ENCODE measurements around the gene RBM38. TPM values are rescaled to one million over a fixed set of nuclear protein-coding genes. Genes with fewer than 3 reads are reported as not detected.

Gene RBM38
- total and polyA plus RNA-seq, 9 donors = 31.7 to 63.7 (median 55.2) TPM

DNA sequence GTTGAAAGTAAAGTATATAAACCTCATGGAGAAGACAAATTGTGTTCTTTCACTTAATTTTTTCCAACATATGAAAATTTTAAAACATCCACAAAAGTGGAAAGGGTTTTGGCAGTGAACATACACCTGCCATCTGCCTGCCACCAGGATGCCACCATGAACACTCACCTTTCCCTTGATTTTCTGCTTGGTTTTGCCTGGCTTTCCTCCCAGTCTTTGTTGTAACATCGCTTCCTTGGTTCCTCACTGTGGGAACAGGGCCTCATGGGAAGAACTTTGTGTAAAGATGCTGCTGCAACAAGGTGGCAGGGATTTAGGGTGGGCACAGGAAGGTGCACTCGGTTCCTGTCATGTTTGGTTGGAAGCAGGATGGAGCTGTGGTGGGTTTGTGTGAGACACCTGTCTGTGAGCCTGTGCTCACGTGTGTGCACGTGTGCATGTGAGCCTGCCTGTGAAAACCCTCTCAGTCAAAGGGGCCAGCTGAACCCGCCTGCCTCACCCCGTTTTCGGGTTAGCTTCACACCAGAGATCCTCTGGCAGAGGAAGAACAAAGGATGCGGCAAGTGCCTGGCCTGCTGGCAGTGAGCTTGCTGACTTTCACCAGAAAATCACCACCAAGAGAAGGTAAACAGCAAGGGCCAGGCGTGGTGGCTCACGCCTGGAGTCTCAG lies 11.0 kb upstream of the RBM38 start:
- Histone ChIP-seq H3K36me3 (ENCODE audit: control insufficient read depth, insufficient read depth, low read length) (peaks cover 51% of the 10 kb centered on the region), H3K27me3 (ENCODE audit: control insufficient read depth, insufficient read depth, low read length) (no peaks in the 10 kb centered on the region), H3K4me1 (ENCODE audit: control insufficient read depth, insufficient read depth, low read length) (no peaks in the 10 kb centered on the region), H3K9me3 (replicated peaks; ENCODE audit: control insufficient read depth, low read depth, low read length) (no peaks in the 10 kb centered on the region), H3K4me3 (ENCODE audit: low read length) (no peak overlapping the region), H3K27ac (ENCODE audit: low read length) (no peak overlapping the region)
- DNase-seq = no peak
- 86% methylated on average over 8 of the region's 10 CpGs for WGBS (ENCODE audit: insufficient coverage)

DNA sequence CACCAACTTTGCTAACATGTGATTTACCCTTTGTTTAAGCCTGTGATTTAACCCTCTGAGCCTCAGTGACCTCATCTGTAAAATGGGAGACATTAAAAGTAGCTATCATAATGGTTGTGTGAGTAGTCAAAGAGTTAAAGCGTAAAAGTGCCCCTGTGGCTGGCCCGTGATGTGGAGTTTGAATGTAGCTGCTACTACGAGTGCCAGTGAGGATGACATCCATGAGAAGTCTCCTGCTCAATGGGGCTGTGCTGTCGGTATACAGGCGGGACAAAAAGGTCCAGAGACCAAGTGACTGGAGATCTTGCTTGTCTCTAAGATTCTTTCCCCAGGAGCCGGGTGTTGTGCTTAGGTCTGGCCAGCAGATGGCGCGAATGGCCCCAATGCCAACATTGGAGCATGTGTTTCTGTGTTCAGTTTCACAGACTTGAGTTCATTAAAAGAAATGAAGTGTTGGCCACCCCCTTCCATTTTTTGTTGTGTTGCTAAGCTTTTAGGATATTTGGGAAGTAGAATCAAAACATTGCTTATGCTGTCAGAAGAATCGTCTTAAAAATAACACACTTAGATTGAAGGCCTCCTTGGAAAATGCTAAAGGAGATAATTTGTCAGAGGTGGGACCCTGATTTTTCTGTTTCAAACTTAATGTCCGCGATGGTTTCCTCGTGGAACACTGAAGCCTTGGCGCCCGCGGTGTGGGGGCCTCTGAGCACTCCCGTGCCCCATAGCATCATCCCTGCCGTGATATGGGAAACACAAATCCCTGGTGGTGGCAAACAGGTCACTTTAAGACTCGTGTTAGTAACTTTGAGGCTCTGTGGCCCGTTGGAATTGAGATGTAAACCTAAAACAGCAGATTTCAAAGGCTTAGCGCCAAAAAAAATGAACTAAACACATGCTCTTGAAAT lies 9.3 kb upstream of the RBM38 start:
- no peaks in the 10 kb centered on the region for H3K4me1 ChIP-seq (ENCODE audit: control insufficient read depth, insufficient read depth, low read length)
- DNase-seq = peak; percentile 82
- no peaks in the 10 kb centered on the region for H3K9me3 ChIP-seq (replicated peaks; ENCODE audit: control insufficient read depth, low read depth, low read length)
- H3K27ac ChIP-seq (ENCODE audit: low read length) = no peak overlapping the region
- no peaks in the 10 kb centered on the region for H3K27me3 ChIP-seq (ENCODE audit: control insufficient read depth, insufficient read depth, low read length)
- WGBS (ENCODE audit: insufficient coverage) = 40% methylated on average over 15 of the region's 20 CpGs
- no peak overlapping the region for H3K4me3 ChIP-seq (ENCODE audit: low read length)
- peaks cover 41% of the 10 kb centered on the region for H3K36me3 ChIP-seq (ENCODE audit: control insufficient read depth, insufficient read depth, low read length)

DNA sequence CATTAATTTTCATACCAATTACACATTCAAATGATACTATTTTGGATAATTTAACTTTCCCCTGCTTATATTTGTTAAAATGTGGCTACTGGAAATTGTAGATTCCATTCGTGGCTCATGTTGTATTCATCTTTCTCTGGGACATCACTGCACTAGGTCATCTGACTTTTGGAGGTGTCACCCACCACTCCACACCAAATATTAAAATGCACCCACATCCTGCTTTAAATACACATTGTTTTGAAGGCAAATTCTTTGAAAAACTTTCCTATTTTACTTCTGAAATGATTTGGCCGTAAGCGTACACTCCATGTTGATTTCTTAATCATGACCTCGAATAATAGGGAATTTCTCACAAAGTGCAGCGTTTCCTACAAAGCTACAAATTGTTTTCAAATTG lies 8.7 kb upstream of the RBM38 start:
- no peak for DNase-seq
- Histone ChIP-seq H3K9me3 (replicated peaks; ENCODE audit: control insufficient read depth, low read depth, low read length) (no peaks in the 10 kb centered on the region), H3K27ac (ENCODE audit: low read length) (no peak overlapping the region), H3K4me1 (ENCODE audit: control insufficient read depth, insufficient read depth, low read length) (no peaks in the 10 kb centered on the region), H3K27me3 (ENCODE audit: control insufficient read depth, insufficient read depth, low read length) (no peaks in the 10 kb centered on the region), H3K36me3 (ENCODE audit: control insufficient read depth, insufficient read depth, low read length) (peaks cover 35% of the 10 kb centered on the region), H3K4me3 (ENCODE audit: low read length) (no peak overlapping the region)
- no CpG with 5 or more reads among the region's 5 CpGs for WGBS (ENCODE audit: insufficient coverage)

- Histone ChIP-seq H3K36me3 (ENCODE audit: control insufficient read depth, insufficient read depth, low read length) (peaks cover 24% of the 10 kb centered on the region), H3K4me1 (ENCODE audit: control insufficient read depth, insufficient read depth, low read length) (no peaks in the 10 kb centered on the region), H3K27ac (ENCODE audit: low read length) (no peak overlapping the region), H3K27me3 (ENCODE audit: control insufficient read depth, insufficient read depth, low read length) (no peaks in the 10 kb centered on the region), H3K9me3 (replicated peaks; ENCODE audit: control insufficient read depth, low read depth, low read length) (no peaks in the 10 kb centered on the region), H3K4me3 (ENCODE audit: low read length) (no peak overlapping the region)
- no peak for DNase-seq
- WGBS (ENCODE audit: insufficient coverage) = 83% methylated on average over 6 of the region's 20 CpGs
These were observed 7.5 kb upstream of the RBM38 start for GRCh38 chr20:57383447-57384347.

- Histone ChIP-seq H3K27ac (ENCODE audit: low read length) (no peak overlapping the region), H3K4me1 (ENCODE audit: control insufficient read depth, insufficient read depth, low read length) (peaks cover 2% of the 10 kb centered on the region), H3K4me3 (ENCODE audit: low read length) (no peak overlapping the region), H3K9me3 (replicated peaks; ENCODE audit: control insufficient read depth, low read depth, low read length) (no peaks in the 10 kb centered on the region), H3K36me3 (ENCODE audit: control insufficient read depth, insufficient read depth, low read length) (peaks cover 20% of the 10 kb centered on the region), H3K27me3 (ENCODE audit: control insufficient read depth, insufficient read depth, low read length) (no peaks in the 10 kb centered on the region)
- 96% methylated on average over 5 of the region's 8 CpGs for WGBS (ENCODE audit: insufficient coverage)
- no peak for DNase-seq
These were observed 6.7 kb upstream of the RBM38 start for GRCh38 chr20:57384486-57384885.

GRCh38 chr20:57384953-57385761 lies 6.0 kb upstream of the RBM38 start:
- Histone ChIP-seq H3K27me3 (ENCODE audit: control insufficient read depth, insufficient read depth, low read length) (no peaks in the 10 kb centered on the region), H3K4me3 (ENCODE audit: low read length) (no peak overlapping the region), H3K36me3 (ENCODE audit: control insufficient read depth, insufficient read depth, low read length) (peaks cover 16% of the 10 kb centered on the region), H3K4me1 (ENCODE audit: control insufficient read depth, insufficient read depth, low read length) (peaks cover 9% of the 10 kb centered on the region), H3K27ac (ENCODE audit: low read length) (no peak overlapping the region), H3K9me3 (replicated peaks; ENCODE audit: control insufficient read depth, low read depth, low read length) (no peaks in the 10 kb centered on the region)
- no peak for DNase-seq
- 84% methylated on average over 25 of the region's 29 CpGs for WGBS (ENCODE audit: insufficient coverage)

DNA sequence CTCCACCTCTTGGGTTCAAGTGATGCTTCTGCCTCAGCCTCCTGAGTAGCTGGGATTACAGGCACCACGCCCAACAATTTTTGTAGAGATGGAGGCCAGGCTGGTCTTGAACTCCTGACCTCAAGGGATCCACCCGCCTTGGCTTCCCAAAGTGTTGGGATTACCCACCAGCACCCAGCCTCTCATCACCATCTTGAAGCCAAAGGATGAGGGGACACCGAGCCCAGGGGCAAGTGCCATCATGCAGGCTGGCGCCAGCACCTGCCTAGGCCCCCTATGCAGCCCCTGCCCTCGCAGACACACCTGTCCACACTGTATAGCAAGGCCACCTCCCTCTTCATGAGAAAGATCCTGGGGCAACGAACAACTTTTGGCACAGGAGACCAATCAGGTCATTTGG lies 5.3 kb upstream of the RBM38 start:
- Histone ChIP-seq H3K36me3 (ENCODE audit: control insufficient read depth, insufficient read depth, low read length) (peaks cover 8% of the 10 kb centered on the region), H3K27ac (ENCODE audit: low read length) (no peak overlapping the region), H3K9me3 (replicated peaks; ENCODE audit: control insufficient read depth, low read depth, low read length) (no peaks in the 10 kb centered on the region), H3K4me1 (ENCODE audit: control insufficient read depth, insufficient read depth, low read length) (peaks cover 17% of the 10 kb centered on the region), H3K27me3 (ENCODE audit: control insufficient read depth, insufficient read depth, low read length) (no peaks in the 10 kb centered on the region), H3K4me3 (ENCODE audit: low read length) (no peak overlapping the region)
- DNase-seq = no peak
- WGBS (ENCODE audit: insufficient coverage) = 92% methylated on average over 2 of the region's 6 CpGs

DNA sequence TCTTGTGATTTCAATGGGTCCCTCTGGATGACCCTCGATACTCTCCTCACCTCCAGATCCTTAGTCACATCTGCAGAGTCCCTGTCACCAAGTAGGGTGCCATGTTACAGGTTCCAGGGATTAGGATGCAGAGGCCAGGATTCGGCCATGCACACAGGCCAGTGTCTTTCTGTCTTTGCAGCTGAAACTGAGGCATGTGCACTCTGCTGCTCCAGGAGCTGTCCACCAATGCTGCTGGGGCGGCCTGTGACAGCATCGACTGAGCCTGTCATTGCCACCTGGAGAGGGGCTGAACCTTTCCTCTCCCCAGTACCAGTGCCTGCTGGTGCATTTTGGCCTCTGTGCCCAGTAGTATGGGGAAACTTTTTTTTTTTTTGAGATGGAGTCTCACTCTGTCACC lies 4.4 kb upstream of the RBM38 start:
- H3K4me1 ChIP-seq (ENCODE audit: control insufficient read depth, insufficient read depth, low read length) = peaks cover 18% of the 10 kb centered on the region
- 100% methylated on average over 2 of the region's 4 CpGs for WGBS (ENCODE audit: insufficient coverage)
- H3K36me3 ChIP-seq (ENCODE audit: control insufficient read depth, insufficient read depth, low read length) = peaks cover 5% of the 10 kb centered on the region
- H3K9me3 ChIP-seq (replicated peaks; ENCODE audit: control insufficient read depth, low read depth, low read length) = no peaks in the 10 kb centered on the region
- H3K27me3 ChIP-seq (ENCODE audit: control insufficient read depth, insufficient read depth, low read length) = no peaks in the 10 kb centered on the region
- no peak overlapping the region for H3K4me3 ChIP-seq (ENCODE audit: low read length)
- no peak for DNase-seq
- no peak overlapping the region for H3K27ac ChIP-seq (ENCODE audit: low read length)

DNA sequence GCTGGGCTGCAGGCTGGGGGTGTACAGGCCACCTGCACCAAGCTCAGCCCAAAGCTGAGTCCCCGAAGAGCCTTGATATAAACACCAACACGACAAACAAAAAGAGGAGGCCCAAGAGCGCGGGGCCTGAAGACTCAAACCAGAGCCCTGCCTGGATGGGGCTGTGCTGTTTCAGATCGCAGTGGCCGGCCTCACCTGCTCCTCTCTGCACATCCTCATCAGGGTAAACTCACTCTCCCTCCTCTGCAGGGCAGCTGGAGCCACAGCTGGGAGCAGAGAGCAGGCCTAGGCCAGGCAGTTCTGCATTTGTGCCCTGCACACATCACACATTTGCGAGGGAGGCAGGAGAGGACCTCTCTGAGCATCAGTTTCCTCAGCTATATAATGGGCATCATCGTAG lies 3.7 kb upstream of the RBM38 start:
- Histone ChIP-seq H3K27ac (ENCODE audit: low read length) (no peak overlapping the region), H3K4me3 (ENCODE audit: low read length) (no peak overlapping the region), H3K4me1 (ENCODE audit: control insufficient read depth, insufficient read depth, low read length) (peaks cover 23% of the 10 kb centered on the region), H3K36me3 (ENCODE audit: control insufficient read depth, insufficient read depth, low read length) (peaks cover 5% of the 10 kb centered on the region), H3K9me3 (replicated peaks; ENCODE audit: control insufficient read depth, low read depth, low read length) (no peaks in the 10 kb centered on the region), H3K27me3 (ENCODE audit: control insufficient read depth, insufficient read depth, low read length) (no peaks in the 10 kb centered on the region)
- 85% methylated on average over 4 of the region's 8 CpGs for WGBS (ENCODE audit: insufficient coverage)
- DNase-seq = no peak

Measured in muscle of leg (tissue), 11 donors.